ENCODE measurements around the gene OR2A42. TPM values are rescaled to one million over a fixed set of nuclear protein-coding genes. Genes with fewer than 3 reads are reported as not detected.
"Not testable (repeated sequence)": the region's sequence is repeated elsewhere in the genome, so short reads cannot be mapped to it uniquely, and the experiment has no call there.

OR2A42 gene
- total RNA-seq, 1 donor from 2014 or later = not detected

DNA sequence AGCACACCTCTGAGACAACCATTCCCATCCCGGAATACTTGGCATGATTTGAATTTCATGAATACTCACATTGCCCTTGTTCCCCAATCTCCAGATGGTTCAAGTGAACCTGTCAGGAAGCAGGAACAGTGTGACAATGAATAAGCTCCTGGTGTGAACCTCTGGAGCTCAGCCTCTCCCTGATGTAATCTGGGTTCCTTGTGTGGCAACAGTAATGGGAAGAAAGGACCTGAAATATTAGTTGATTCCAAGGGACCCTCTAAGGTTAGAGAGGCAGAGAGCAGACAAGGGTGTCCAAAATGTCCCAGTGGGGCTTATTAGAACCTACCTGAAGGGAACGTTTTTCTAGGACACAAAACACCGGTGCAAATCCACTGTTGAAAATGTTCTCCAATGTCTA is 16.7 kb upstream of the OR2A42 start:
- no peak for TF ChIP-seq CTCF (IDR thresholded peaks at IDR 0.05; ENCODE audit: partially characterized antibody, unreplicated experiment)
- no peaks in the 10 kb centered on the region for H3K27me3 Mint-ChIP-seq (ENCODE audit: unreplicated experiment)
- H3K27ac Mint-ChIP-seq (ENCODE audit: unreplicated experiment) = no peak overlapping the region
- H3K4me3 Mint-ChIP-seq (ENCODE audit: unreplicated experiment) = no peak overlapping the region
- H3K9me3 Mint-ChIP-seq (ENCODE audit: unreplicated experiment) = no peaks in the 10 kb centered on the region
- no peak for DNase-seq
- no peaks in the 10 kb centered on the region for H3K36me3 Mint-ChIP-seq (ENCODE audit: unreplicated experiment)
- H3K4me1 Mint-ChIP-seq (ENCODE audit: low read depth, unreplicated experiment) = peaks cover 4% of the 10 kb centered on the region

GRCh38 chr7:144255471-144255897 is 16.1 kb upstream of the OR2A42 start:
- H3K27me3 Mint-ChIP-seq (ENCODE audit: unreplicated experiment) = no peaks in the 10 kb centered on the region
- no peak overlapping the region for H3K4me3 Mint-ChIP-seq (ENCODE audit: unreplicated experiment)
- no peaks in the 10 kb centered on the region for H3K36me3 Mint-ChIP-seq (ENCODE audit: unreplicated experiment)
- TF ChIP-seq CTCF (IDR thresholded peaks at IDR 0.05; ENCODE audit: partially characterized antibody, unreplicated experiment) = no peak
- H3K27ac Mint-ChIP-seq (ENCODE audit: unreplicated experiment) = no peak overlapping the region
- H3K9me3 Mint-ChIP-seq (ENCODE audit: unreplicated experiment) = no peaks in the 10 kb centered on the region
- no peak for DNase-seq
- peaks cover 4% of the 10 kb centered on the region for H3K4me1 Mint-ChIP-seq (ENCODE audit: low read depth, unreplicated experiment)

DNA sequence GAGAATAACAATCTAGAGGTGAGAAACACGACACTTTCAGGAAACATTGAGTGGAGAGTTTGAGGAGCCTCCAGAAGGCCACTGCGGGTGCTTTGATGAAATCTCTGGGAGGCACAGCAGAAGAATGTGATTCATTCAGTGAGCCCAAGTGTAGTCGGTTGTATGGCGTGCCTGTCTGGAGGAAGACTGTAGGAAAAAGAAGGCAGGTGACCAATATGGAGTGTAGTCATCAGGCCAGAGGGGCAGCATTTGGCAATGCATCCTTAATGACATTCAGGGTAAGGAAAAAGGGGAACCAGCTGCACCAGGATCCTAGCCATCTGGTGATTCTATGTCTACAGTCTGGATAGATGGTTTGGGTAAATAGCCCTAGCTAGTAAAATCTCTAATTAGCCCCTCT is 12.9 kb upstream of the OR2A42 start:
- H3K27me3 Mint-ChIP-seq (ENCODE audit: unreplicated experiment); H3K36me3 Mint-ChIP-seq (ENCODE audit: unreplicated experiment); DNase-seq; H3K9me3 Mint-ChIP-seq (ENCODE audit: unreplicated experiment); H3K27ac Mint-ChIP-seq (ENCODE audit: unreplicated experiment); H3K4me3 Mint-ChIP-seq (ENCODE audit: unreplicated experiment); H3K4me1 Mint-ChIP-seq (ENCODE audit: low read depth, unreplicated experiment): not testable (repeated sequence)

- not testable (repeated sequence) for H3K4me3 Mint-ChIP-seq (ENCODE audit: unreplicated experiment); H3K27ac Mint-ChIP-seq (ENCODE audit: unreplicated experiment); H3K4me1 Mint-ChIP-seq (ENCODE audit: low read depth, unreplicated experiment); H3K9me3 Mint-ChIP-seq (ENCODE audit: unreplicated experiment); H3K27me3 Mint-ChIP-seq (ENCODE audit: unreplicated experiment); DNase-seq; H3K36me3 Mint-ChIP-seq (ENCODE audit: unreplicated experiment)
Measured at GRCh38 chr7:144247674-144248330, 8.4 kb upstream of the OR2A42 start.

DNA sequence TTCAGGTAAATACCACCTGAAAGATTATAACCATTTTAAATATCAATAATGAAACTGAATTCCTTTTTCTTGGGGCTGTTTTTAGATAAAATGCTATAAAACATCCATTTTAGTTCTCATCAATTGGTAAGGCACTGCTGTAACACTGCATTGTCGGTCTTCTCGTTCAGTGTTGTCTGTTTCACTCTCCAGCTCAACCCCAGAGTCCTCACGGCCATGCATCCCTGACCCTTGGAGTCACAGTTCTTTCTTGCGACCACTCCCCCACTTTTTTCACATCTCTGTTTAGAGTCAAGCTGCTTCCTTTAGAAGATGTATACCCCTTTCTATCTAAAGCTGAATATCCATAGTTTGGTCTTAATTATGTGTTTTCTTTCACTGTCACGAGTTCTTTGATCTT is 7.6 kb upstream of the OR2A42 start:
- not testable (repeated sequence) for H3K9me3 Mint-ChIP-seq (ENCODE audit: unreplicated experiment); H3K27me3 Mint-ChIP-seq (ENCODE audit: unreplicated experiment); H3K4me1 Mint-ChIP-seq (ENCODE audit: low read depth, unreplicated experiment); H3K4me3 Mint-ChIP-seq (ENCODE audit: unreplicated experiment); H3K27ac Mint-ChIP-seq (ENCODE audit: unreplicated experiment); H3K36me3 Mint-ChIP-seq (ENCODE audit: unreplicated experiment); DNase-seq

DNA sequence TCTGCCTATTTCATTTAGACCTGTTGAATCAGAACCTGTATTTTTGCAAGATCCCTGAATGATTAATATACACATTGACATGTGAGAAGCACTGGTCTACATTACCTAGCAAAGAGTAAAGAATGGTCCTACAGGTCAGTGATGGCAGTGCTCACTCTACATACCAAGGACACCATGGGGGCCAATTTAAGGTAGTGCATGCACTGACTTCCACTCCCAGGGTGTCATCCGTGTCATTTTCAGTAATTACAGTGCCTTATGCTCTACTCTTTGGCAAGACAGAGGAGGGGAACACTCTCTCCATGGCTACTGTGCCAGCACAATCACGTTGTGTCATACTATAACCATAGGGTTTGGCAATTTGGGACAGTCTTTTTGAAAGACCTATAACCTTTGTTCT is 6.0 kb upstream of the OR2A42 start:
- H3K4me3 Mint-ChIP-seq (ENCODE audit: unreplicated experiment); DNase-seq; H3K36me3 Mint-ChIP-seq (ENCODE audit: unreplicated experiment); H3K27me3 Mint-ChIP-seq (ENCODE audit: unreplicated experiment); H3K4me1 Mint-ChIP-seq (ENCODE audit: low read depth, unreplicated experiment); H3K9me3 Mint-ChIP-seq (ENCODE audit: unreplicated experiment); H3K27ac Mint-ChIP-seq (ENCODE audit: unreplicated experiment): not testable (repeated sequence)

DNA sequence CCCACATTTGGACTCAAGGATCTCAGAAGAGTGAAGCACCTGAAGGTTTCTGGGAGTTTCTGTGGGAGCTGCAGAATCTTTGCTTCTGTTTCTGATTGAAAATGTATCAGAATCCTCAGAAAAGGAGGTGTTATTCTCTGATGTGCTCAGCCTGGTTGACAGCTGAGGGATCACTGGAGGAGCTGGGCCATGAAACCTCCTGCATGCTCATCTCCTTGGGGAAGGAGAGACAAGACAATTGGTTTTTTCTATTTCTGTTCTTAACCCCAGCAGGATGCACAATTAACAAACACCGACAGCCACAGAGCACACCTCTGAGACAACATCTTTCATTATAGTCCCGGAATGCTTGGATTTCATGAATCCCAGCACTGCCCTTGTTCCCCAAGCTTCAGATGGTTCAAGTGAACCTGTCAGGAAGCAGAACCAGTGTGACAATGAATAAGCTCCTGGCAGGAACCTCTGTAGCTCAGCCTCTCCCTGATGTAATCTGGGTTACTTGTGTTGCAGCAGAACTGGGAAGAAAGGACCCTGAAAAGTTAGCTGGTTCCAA is 799 bp downstream of the OR2A42 start:
- not testable (repeated sequence) for H3K36me3 Mint-ChIP-seq (ENCODE audit: unreplicated experiment); H3K27me3 Mint-ChIP-seq (ENCODE audit: unreplicated experiment); H3K9me3 Mint-ChIP-seq (ENCODE audit: unreplicated experiment); DNase-seq; H3K27ac Mint-ChIP-seq (ENCODE audit: unreplicated experiment); H3K4me1 Mint-ChIP-seq (ENCODE audit: low read depth, unreplicated experiment); H3K4me3 Mint-ChIP-seq (ENCODE audit: unreplicated experiment)

DNA sequence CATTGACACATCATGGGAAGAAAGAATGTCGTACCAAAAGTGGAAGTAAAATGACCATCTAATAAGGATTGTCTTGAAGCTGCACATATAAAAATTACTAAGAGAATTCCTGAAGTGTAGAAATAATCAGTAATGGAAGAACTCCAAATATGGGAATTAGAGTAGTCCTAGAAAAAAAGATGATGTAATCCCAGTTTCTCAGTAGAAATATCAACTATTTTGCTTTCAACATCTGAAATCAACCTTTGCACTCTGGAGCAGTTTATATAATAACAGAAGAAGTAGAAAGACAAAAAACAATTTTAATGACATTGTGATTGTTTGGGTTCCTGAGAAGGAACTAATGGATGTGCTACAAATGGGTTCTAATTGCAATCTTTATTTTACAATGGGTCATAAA is 6.4 kb downstream of the OR2A42 start:
- not testable (repeated sequence) for H3K27me3 Mint-ChIP-seq (ENCODE audit: unreplicated experiment); H3K36me3 Mint-ChIP-seq (ENCODE audit: unreplicated experiment); H3K27ac Mint-ChIP-seq (ENCODE audit: unreplicated experiment); H3K9me3 Mint-ChIP-seq (ENCODE audit: unreplicated experiment); H3K4me1 Mint-ChIP-seq (ENCODE audit: low read depth, unreplicated experiment); H3K4me3 Mint-ChIP-seq (ENCODE audit: unreplicated experiment); DNase-seq

DNA sequence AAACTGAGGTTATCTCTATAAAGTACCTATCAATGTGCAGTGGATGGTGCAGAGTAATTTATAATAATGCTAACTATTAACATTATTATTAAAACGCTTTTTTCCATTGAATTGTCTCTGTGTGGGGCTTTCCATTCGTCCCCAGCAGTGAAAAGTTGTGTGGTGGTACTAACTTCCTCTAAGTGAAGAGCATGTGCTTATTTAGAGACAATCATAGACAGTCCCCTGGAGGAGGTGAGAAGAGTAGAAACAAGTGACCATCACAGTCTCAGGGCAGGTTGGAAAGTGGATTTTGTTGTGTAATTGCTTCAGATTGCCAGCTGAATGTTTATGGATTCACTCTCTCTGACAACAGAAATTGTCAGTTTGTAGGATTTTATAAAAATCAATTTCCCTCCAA is 8.4 kb downstream of the OR2A42 start:
- not testable (repeated sequence) for H3K36me3 Mint-ChIP-seq (ENCODE audit: unreplicated experiment); H3K9me3 Mint-ChIP-seq (ENCODE audit: unreplicated experiment); DNase-seq; H3K27me3 Mint-ChIP-seq (ENCODE audit: unreplicated experiment); H3K27ac Mint-ChIP-seq (ENCODE audit: unreplicated experiment); H3K4me3 Mint-ChIP-seq (ENCODE audit: unreplicated experiment); H3K4me1 Mint-ChIP-seq (ENCODE audit: low read depth, unreplicated experiment)

- not testable (repeated sequence) for H3K36me3 Mint-ChIP-seq (ENCODE audit: unreplicated experiment); H3K9me3 Mint-ChIP-seq (ENCODE audit: unreplicated experiment); H3K4me3 Mint-ChIP-seq (ENCODE audit: unreplicated experiment); H3K27ac Mint-ChIP-seq (ENCODE audit: unreplicated experiment); H3K4me1 Mint-ChIP-seq (ENCODE audit: low read depth, unreplicated experiment); H3K27me3 Mint-ChIP-seq (ENCODE audit: unreplicated experiment); DNase-seq
Measured at GRCh38 chr7:144228810-144229209, 10.6 kb downstream of the OR2A42 start.

- DNase-seq; H3K27ac Mint-ChIP-seq (ENCODE audit: unreplicated experiment); H3K4me1 Mint-ChIP-seq (ENCODE audit: low read depth, unreplicated experiment); H3K4me3 Mint-ChIP-seq (ENCODE audit: unreplicated experiment); H3K9me3 Mint-ChIP-seq (ENCODE audit: unreplicated experiment); H3K27me3 Mint-ChIP-seq (ENCODE audit: unreplicated experiment); H3K36me3 Mint-ChIP-seq (ENCODE audit: unreplicated experiment): not testable (repeated sequence)
Measured at GRCh38 chr7:144226866-144227265, 12.5 kb downstream of the OR2A42 start.

Measured in glutamatergic neuron (in vitro differentiated cells).